Measurements from ENCODE around the gene ARL15. TPM values are rescaled to one million over a fixed set of nuclear protein-coding genes. Genes with fewer than 3 reads are reported as not detected.
A peak's percentile ranks its signal among the peaks of the same experiment; 100 is the strongest.

ARL15 gene
- total RNA-seq, 1 experiment from 2014 or later, result 13.0 TPM

GRCh38 chr5:54176066-54176830 is 134.1 kb downstream of the ARL15 start:
- no peak for DNase-seq
- H3K27ac Mint-ChIP-seq, result peak overlapping the region in 2 of 3 experiments; percentile 47 to 50; a peak in 4 of 7 replicates
- H3K36me3 Mint-ChIP-seq (ENCODE audit: insufficient read depth in 1 of 3, low read depth in 3 of 3), result peaks cover 0 to 5% (median under 1%) of the 10 kb centered on the region in 3 experiments; a peak in 2 of 7 replicates

More at GRCh38 chr5:54176066-54176830, 134.1 kb downstream of the ARL15 start:
- Histone ChIP-seq H3K18ac (ENCODE audit: insufficient read length, low read depth, low read length) (no peak overlapping the region), H2BK20ac (ENCODE audit: low read depth, low read length, poor library complexity, severe bottlenecking) (no peak overlapping the region), H3T11ph (ENCODE audit: low read length) (no peak overlapping the region), H2AK5ac (ENCODE audit: insufficient read length, low read length) (no peak overlapping the region), H3K27me3 (ENCODE audit: insufficient read depth, low read length) (no peaks in the 10 kb centered on the region), H4K8ac (replicated peaks; ENCODE audit: insufficient read length, low read depth, low read length) (no peak overlapping the region), H4K5ac (ENCODE audit: insufficient read length, low read depth, low read length) (no peak overlapping the region), H3K56ac (ENCODE audit: insufficient read length, low read depth, low read length) (no peak overlapping the region), H2BK12ac (ENCODE audit: insufficient read length, low read depth, low read length) (no peak overlapping the region), H2BK5ac (ENCODE audit: insufficient read length, low read length) (no peak overlapping the region), H2BK120ac (ENCODE audit: low read depth, low read length, poor library complexity, severe bottlenecking) (no peak overlapping the region), H3K4ac (ENCODE audit: low read depth, low read length) (no peak overlapping the region), H3K79me1 (ENCODE audit: insufficient read depth, low read depth, low read length, poor library complexity, severe bottlenecking) (no peaks in the 10 kb centered on the region), H2BK15ac (ENCODE audit: low read depth, low read length) (no peak overlapping the region), H3K23me2 (ENCODE audit: insufficient read length, low read depth, low read length, poor library complexity, severe bottlenecking) (no peaks in the 10 kb centered on the region), H3K9ac (ENCODE audit: extremely low read depth, insufficient read length, low read length) (no peak overlapping the region), H3K14ac (ENCODE audit: insufficient read depth, low read length) (no peak overlapping the region), H3K23ac (ENCODE audit: insufficient read length, low read depth, low read length) (no peak overlapping the region), H4K20me1 (ENCODE audit: control insufficient read depth, insufficient read depth, insufficient read length) (no peaks in the 10 kb centered on the region), H3K9me3 (ENCODE audit: control insufficient read depth, low read depth, low read length) (no peaks in the 10 kb centered on the region), H2AFZ (ENCODE audit: low read length) (no peak overlapping the region), H3K27ac (ENCODE audit: insufficient read length, low read depth, low read length) (no peak overlapping the region), H4K91ac (ENCODE audit: insufficient read length, low read depth, low read length) (no peak overlapping the region), H3K4me2 (ENCODE audit: insufficient read depth, insufficient read length, low read length) (no peak overlapping the region), H3K79me2 (ENCODE audit: insufficient read depth, low read length) (no peaks in the 10 kb centered on the region), H3K4me1 (ENCODE audit: insufficient read depth, low read length) (no peaks in the 10 kb centered on the region; the same call in 1 of the 2 replicates)
- WGBS (ENCODE audit: extremely low coverage, insufficient read length, low lambda C conversion rate), result no CpG with 5 or more reads among the region's 6 CpGs
- Mint-ChIP-seq H3K9me3 (no peaks in the 10 kb centered on the region; a peak in 2 of 5 replicates), H3K27me3 (ENCODE audit: low read depth) (no peaks in the 10 kb centered on the region), H3K4me3 (no peak overlapping the region), H3K4me1 (peaks cover 23 to 24% of the 10 kb centered on the region in 2 experiments)
- TF ChIP-seq, protein P1, sequence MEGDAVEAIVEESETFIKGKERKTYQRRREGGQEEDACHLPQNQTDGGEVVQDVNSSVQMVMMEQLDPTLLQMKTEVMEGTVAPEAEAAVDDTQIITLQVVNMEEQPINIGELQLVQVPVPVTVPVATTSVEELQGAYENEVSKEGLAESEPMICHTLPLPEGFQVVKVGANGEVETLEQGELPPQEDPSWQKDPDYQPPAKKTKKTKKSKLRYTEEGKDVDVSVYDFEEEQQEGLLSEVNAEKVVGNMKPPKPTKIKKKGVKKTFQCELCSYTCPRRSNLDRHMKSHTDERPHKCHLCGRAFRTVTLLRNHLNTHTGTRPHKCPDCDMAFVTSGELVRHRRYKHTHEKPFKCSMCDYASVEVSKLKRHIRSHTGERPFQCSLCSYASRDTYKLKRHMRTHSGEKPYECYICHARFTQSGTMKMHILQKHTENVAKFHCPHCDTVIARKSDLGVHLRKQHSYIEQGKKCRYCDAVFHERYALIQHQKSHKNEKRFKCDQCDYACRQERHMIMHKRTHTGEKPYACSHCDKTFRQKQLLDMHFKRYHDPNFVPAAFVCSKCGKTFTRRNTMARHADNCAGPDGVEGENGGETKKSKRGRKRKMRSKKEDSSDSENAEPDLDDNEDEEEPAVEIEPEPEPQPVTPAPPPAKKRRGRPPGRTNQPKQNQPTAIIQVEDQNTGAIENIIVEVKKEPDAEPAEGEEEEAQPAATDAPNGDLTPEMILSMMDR (conservative IDR thresholded peaks at IDR 0.05), result no peak
